K562 (cell line): ENCODE data around the gene TIGAR. TPM values are rescaled to one million over a fixed set of nuclear protein-coding genes. Genes with fewer than 3 reads are reported as not detected.
A peak's percentile ranks its signal among the peaks of the same experiment; 100 is the strongest.

ENCODE experiments used
- BRD9 ChIP-seq: fragments of 450-650 bp; IDR thresholded peaks from 2 replicates; pipeline ENCODE4 v1.6.1; 2018; ENCODE audit warnings: low read depth; ENCODE audit not compliant: partially characterized antibody
- BRF1 ChIP-seq: IDR thresholded peaks from 3 replicates; pipeline ENCODE4 v1.6.1; 2011; ENCODE audit warnings: borderline replicate concordance, mild to moderate bottlenecking; ENCODE audit not compliant: insufficient read length; ENCODE audit errors: extremely low read depth
- ETV5 ChIP-seq: sonication (generic); formaldehyde crosslinking; IDR thresholded peaks from 2 replicates; pipeline ENCODE4 v1.4.0; 2020; ENCODE audit warnings: low read depth, mild to moderate bottlenecking, missing genetic modification reagents
- HDAC2 ChIP-seq: fragments of 450-650 bp; IDR thresholded peaks from 2 replicates; pipeline ENCODE4 v1.6.1; 2016; ENCODE audit warnings: mild to moderate bottlenecking
- HDAC6 ChIP-seq: IDR thresholded peaks from 2 replicates; pipeline ENCODE4 v1.6.1; 2012; ENCODE audit warnings: low read depth, mild to moderate bottlenecking, control low read depth, inconsistent platforms, low read length, moderate library complexity
- HEY1 ChIP-seq: fragments of 250-450 bp; sonication (Bioruptor Pico); IDR thresholded peaks from 2 replicates; pipeline ENCODE4 v1.5.0; 2020; ENCODE audit warnings: mild to moderate bottlenecking, moderate library complexity, borderline replicate concordance
- MTA3 ChIP-seq: fragments of 450-650 bp; formaldehyde crosslinking; IDR thresholded peaks from 2 replicates; pipeline ENCODE4 v1.6.1; 2017; ENCODE audit warnings: mild to moderate bottlenecking, borderline replicate concordance
- PHB ChIP-seq: fragments of 250-450 bp; sonication (Bioruptor Pico); IDR thresholded peaks from 2 replicates; pipeline ENCODE4 v1.5.0; 2021
- RAD21 ChIP-seq, 2 experiments: fragments of 250-450 bp in 1 of 2; fragments of 450-650 bp in 1 of 2; sonication (Bioruptor Pico) in 1 of 2; formaldehyde crosslinking in 1 of 2; IDR thresholded peaks in 1 of 2; conservative IDR thresholded peaks in 1 of 2; 2 replicates each; pipeline versions ENCODE4 v1.4.0 to v1.8.0; 2020 to 2022; ENCODE audit warnings: mild to moderate bottlenecking in 2 of 2, moderate library complexity in 1 of 2
- RBM39 ChIP-seq: fragments of 200-400 bp; formaldehyde crosslinking; optimal IDR thresholded peaks from 2 replicates; pipeline ENCODE3; 2018; ENCODE audit warnings: low read depth, low read length
- RCOR1 ChIP-seq, 2 experiments: IDR thresholded peaks; 2 replicates each; pipeline ENCODE4 v1.6.1; 2012; ENCODE audit warnings: low read depth in 2 of 2, low read length in 2 of 2, borderline replicate concordance in 1 of 2, improper control_type of control experiment in 1 of 2
- SLC30A9 ChIP-seq: fragments of 250-450 bp; sonication (Bioruptor Pico); IDR thresholded peaks from 2 replicates; pipeline ENCODE4 v1.8.0; 2022; ENCODE audit warnings: mild to moderate bottlenecking, moderate library complexity
- ZBTB1 ChIP-seq: sonication (generic); formaldehyde crosslinking; IDR thresholded peaks from 2 replicates; pipeline ENCODE4 v1.8.1; 2023; ENCODE audit warnings: missing genetic modification reagents, low read depth, mild to moderate bottlenecking, borderline replicate concordance
- ZBTB7A ChIP-seq: IDR thresholded peaks from 2 replicates; pipeline ENCODE4 v1.6.1; 2011; ENCODE audit warnings: low read depth, mild to moderate bottlenecking, low read length, moderate library complexity, borderline replicate concordance; ENCODE audit not compliant: control insufficient read depth
- ZNF197 ChIP-seq: fragments of 200-800 bp; sonication (Bioruptor generic); IDR thresholded peaks from 2 replicates; pipeline ENCODE4 v1.6.1; 2016; ENCODE audit warnings: low read depth, missing genetic modification characterization, missing compliant biosample characterization
- ZNF232 ChIP-seq: sonication (generic); formaldehyde crosslinking; IDR thresholded peaks from 2 replicates; pipeline ENCODE4 v1.8.0; 2022; ENCODE audit warnings: mild to moderate bottlenecking, missing genetic modification reagents
- ZNF347 ChIP-seq: fragments of 450-650 bp; formaldehyde crosslinking; IDR thresholded peaks from 2 replicates; pipeline ENCODE4 v1.4.0; 2020; ENCODE audit warnings: low read depth, mild to moderate bottlenecking, moderate library complexity
- ZNF766 ChIP-seq: fragments of 200-800 bp; sonication (Bioruptor generic); conservative IDR thresholded peaks from 2 replicates; pipeline ENCODE4 v1.6.1; 2016; ENCODE audit warnings: missing genetic modification characterization, missing compliant biosample characterization
- polyA plus RNA-seq, 8 experiments: library from polyadenylated mRNA; depleted of rRNA in 4 of 8; stranded (reverse) in 5 of 8; unstranded in 3 of 8; fragments of >200 nt; fragmentation: Nextera tagmentation in 2 of 8; fragmentation: Illumina TruSeq in 1 of 8; extraction: Ambion mirVana in 2 of 8; extraction: Trizol in 1 of 8; gene quantifications; 2 replicates each; pipeline versions ENCODE4 v1.2.1 to v1.2.3, GENCODE V29; 2011 to 2014; ENCODE audit warnings: inconsistent platforms in 1 of 8, missing spikeins in 1 of 8
- total RNA-seq, 7 experiments: library from RNA; depleted of rRNA in 6 of 7; stranded (reverse); fragments of >200 nt in 6 of 7; fragmentation: Illumina TruSeq in 2 of 7; extraction: Trizol in 2 of 7; gene quantifications; 2 replicates each; pipeline versions ENCODE4 v1.2.1 to v1.2.3, GENCODE V29; 2011 to 2021; ENCODE audit warnings: low replicate concordance in 1 of 7
- TF ChIP-seq, protein P1 (sequence below): fragments of 200-800 bp; sonication (Bioruptor generic); IDR thresholded peaks from 2 replicates; pipeline ENCODE4 v1.6.1; 2017; ENCODE audit warnings: missing genetic modification characterization, missing compliant biosample characterization
- TF ChIP-seq, protein P2 (sequence below): fragments of 450-650 bp; IDR thresholded peaks from 2 replicates; pipeline ENCODE4 v1.7.1; 2018; ENCODE audit warnings: mild to moderate bottlenecking, low read depth; ENCODE audit not compliant: partially characterized antibody
- TF ChIP-seq, protein P3 (sequence below): sonication (generic); formaldehyde crosslinking; IDR thresholded peaks from 2 replicates; pipeline ENCODE4 v1.8.0; 2022; ENCODE audit warnings: mild to moderate bottlenecking, missing genetic modification reagents
- TF ChIP-seq, protein P4 (sequence below): fragments of 250-450 bp; sonication (Bioruptor Pico); IDR thresholded peaks from 2 replicates; pipeline ENCODE4 v1.4.0; 2020; ENCODE audit warnings: mild to moderate bottlenecking, moderate library complexity

Gene TIGAR
- total and polyA plus RNA-seq, 9 of the 15 experiments (the other 6 are each of a cell fraction or from before 2014, with no cell fraction given) = 0.11 to 1.0 (median 0.53) TPM; not detected in 2

DNA sequence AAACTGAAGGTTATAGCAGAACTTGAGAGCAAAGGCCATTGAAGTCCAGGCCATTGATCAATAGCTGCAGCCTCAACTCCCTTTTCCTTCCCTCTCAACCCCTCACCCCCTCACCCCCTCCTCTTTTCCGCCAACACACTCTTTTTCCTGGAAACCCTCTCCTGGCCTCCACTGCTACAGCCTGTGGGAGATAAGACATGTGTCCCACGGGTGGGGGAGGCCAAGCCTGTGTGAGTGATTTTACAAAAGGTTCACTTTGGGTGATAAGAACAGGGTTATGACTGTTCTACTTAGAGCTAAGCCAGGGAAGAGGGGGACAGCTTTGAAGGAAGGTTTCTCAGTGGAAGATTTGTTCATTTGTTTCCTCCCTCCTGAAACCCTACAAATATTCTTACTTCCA, 67.6 kb downstream of the TIGAR start (continued):
- TF ChIP-seq ZNF766 (CRISPR knock-in tag) (peak; percentile 59; the same call in 1 of the 2 replicates), BRD9 (no peak), SLC30A9 (CRISPR knock-in tag) (no peak), HDAC6 (no peak), ZNF347 (CRISPR knock-in tag) (no peak), ETV5 (no peak), RBM39 (no peak), ZNF232 (CRISPR knock-in tag) (no peak), RCOR1 (IDR thresholded peaks at IDR 0.05; ENCODE audit: borderline replicate concordance in 1 of 2, low read depth in 2 of 2, low read length in 2 of 2) (peak; percentile 33 to 80; a peak in 3 of 4 replicates), PHB (CRISPR knock-in tag) (no peak), HEY1 (CRISPR knock-in tag) (no peak), ZNF197 (no peak), HDAC2 (peak; percentile 80), ZBTB7A (no peak; the same call in 1 of the 2 replicates), MTA3 (0 out of 2 replicates have a peak, but pooled peaks have one; percentile 75), BRF1 (no peak), ZBTB1 (CRISPR knock-in tag) (no peak), RAD21 (CRISPR knock-in tag; conservative IDR thresholded peaks at IDR 0.05 in 1 of 2, IDR thresholded peaks at IDR 0.05 in 1 of 2) (peak in 1 of 2 experiments; percentile 26; a peak in 2 of 4 replicates)
- TF ChIP-seq, protein P1, sequence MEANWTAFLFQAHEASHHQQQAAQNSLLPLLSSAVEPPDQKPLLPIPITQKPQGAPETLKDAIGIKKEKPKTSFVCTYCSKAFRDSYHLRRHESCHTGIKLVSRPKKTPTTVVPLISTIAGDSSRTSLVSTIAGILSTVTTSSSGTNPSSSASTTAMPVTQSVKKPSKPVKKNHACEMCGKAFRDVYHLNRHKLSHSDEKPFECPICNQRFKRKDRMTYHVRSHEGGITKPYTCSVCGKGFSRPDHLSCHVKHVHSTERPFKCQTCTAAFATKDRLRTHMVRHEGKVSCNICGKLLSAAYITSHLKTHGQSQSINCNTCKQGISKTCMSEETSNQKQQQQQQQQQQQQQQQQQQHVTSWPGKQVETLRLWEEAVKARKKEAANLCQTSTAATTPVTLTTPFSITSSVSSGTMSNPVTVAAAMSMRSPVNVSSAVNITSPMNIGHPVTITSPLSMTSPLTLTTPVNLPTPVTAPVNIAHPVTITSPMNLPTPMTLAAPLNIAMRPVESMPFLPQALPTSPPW (CRISPR knock-in tag) = peak; percentile 90
- TF ChIP-seq, protein P2, sequence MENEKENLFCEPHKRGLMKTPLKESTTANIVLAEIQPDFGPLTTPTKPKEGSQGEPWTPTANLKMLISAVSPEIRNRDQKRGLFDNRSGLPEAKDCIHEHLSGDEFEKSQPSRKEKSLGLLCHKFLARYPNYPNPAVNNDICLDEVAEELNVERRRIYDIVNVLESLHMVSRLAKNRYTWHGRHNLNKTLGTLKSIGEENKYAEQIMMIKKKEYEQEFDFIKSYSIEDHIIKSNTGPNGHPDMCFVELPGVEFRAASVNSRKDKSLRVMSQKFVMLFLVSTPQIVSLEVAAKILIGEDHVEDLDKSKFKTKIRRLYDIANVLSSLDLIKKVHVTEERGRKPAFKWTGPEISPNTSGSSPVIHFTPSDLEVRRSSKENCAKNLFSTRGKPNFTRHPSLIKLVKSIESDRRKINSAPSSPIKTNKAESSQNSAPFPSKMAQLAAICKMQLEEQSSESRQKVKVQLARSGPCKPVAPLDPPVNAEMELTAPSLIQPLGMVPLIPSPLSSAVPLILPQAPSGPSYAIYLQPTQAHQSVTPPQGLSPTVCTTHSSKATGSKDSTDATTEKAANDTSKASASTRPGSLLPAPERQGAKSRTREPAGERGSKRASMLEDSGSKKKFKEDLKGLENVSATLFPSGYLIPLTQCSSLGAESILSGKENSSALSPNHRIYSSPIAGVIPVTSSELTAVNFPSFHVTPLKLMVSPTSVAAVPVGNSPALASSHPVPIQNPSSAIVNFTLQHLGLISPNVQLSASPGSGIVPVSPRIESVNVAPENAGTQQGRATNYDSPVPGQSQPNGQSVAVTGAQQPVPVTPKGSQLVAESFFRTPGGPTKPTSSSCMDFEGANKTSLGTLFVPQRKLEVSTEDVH = no peak
- TF ChIP-seq, protein P3, sequence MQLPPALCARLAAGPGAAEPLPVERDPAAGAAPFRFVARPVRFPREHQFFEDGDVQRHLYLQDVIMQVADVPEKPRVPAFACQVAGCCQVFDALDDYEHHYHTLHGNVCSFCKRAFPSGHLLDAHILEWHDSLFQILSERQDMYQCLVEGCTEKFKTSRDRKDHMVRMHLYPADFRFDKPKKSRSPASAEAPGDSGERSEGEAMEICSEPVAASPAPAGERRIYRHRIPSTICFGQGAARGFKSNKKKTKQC (CRISPR knock-in tag) = no peak
- TF ChIP-seq, protein P4, sequence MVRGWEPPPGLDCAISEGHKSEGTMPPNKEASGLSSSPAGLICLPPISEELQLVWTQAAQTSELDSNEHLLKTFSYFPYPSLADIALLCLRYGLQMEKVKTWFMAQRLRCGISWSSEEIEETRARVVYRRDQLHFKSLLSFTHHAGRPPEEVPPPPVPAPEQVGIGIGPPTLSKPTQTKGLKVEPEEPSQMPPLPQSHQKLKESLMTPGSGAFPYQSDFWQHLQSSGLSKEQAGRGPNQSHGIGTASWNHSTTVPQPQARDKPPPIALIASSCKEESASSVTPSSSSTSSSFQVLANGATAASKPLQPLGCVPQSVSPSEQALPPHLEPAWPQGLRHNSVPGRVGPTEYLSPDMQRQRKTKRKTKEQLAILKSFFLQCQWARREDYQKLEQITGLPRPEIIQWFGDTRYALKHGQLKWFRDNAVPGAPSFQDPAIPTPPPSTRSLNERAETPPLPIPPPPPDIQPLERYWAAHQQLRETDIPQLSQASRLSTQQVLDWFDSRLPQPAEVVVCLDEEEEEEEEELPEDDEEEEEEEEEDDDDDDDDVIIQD (CRISPR knock-in tag) = no peak
